AG10803 (cell line): ENCODE results near the gene MB.

Experiments used
- DNase-seq: peaks from one replicate; pipeline ENCODE4 v3.0.0; 2010; ENCODE audit warnings: low read depth
- H3K4me3 ChIP-seq: 2 replicates; pipeline ENCODE4 v1.5.1; 2011; ENCODE audit warnings: mild to moderate bottlenecking, low read length, control low read depth
- TF ChIP-seq, protein P1 (sequence below): conservative IDR thresholded peaks from 2 replicates; pipeline ENCODE4 v1.5.1; 2011; ENCODE audit warnings: mild to moderate bottlenecking, low read length, control low read depth, inconsistent platforms

The MB gene

DNA sequence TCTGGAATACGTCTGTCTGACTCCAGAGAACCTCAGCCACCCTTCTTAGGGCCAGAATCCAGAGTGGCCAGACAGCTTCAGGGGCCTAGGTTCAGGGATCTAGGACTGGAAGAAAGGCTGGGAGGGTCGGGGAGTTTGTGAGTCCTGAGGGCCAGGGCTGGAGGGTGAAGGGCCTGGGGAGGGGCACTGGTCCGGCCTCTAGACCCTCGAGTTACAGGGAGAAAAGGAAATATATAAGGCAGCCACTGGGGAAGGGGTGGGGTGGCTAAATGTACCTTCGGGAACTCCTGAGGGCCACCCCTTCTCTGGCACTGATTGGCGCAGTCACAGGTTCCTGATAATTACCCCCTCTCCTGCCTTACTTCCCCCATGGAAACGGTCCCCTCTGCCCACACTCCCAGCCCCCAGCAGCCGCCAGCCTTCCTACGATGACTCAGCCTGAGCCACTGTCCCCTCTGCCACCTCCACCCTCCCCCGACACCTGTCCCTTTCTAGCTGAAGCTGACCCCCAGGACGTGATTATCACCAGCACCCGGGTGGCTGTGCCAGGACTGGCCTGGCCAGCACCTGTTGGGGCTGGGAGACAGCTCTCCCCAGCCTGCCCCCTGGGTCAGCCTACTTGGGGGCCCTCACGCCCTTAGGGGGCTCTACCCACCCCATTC, 26.4 kb downstream of the MB start:
- DNase-seq, result no peak
- TF ChIP-seq, protein P1, sequence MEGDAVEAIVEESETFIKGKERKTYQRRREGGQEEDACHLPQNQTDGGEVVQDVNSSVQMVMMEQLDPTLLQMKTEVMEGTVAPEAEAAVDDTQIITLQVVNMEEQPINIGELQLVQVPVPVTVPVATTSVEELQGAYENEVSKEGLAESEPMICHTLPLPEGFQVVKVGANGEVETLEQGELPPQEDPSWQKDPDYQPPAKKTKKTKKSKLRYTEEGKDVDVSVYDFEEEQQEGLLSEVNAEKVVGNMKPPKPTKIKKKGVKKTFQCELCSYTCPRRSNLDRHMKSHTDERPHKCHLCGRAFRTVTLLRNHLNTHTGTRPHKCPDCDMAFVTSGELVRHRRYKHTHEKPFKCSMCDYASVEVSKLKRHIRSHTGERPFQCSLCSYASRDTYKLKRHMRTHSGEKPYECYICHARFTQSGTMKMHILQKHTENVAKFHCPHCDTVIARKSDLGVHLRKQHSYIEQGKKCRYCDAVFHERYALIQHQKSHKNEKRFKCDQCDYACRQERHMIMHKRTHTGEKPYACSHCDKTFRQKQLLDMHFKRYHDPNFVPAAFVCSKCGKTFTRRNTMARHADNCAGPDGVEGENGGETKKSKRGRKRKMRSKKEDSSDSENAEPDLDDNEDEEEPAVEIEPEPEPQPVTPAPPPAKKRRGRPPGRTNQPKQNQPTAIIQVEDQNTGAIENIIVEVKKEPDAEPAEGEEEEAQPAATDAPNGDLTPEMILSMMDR, result no peak
- no peak overlapping the region for H3K4me3 ChIP-seq

DNA sequence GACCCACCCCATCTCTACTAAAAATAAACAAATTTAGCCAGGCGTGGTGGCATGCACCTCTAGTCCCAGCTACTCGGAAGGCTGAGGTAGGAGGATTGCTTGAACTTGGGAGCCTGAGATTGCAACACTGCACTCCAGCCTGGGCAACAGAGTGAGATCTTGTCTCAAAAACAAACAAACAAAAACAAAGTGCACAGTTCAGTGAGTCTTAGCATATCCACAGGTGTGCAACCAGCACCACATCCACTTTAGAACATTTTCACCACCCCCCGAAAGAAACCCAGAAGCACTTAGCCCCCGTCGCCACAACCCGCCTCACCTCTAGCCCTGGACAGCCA, 27.4 kb downstream of the MB start:
- H3K4me3 ChIP-seq, result no peak overlapping the region
- no peak for DNase-seq
- TF ChIP-seq, protein P1, result no peak

DNA sequence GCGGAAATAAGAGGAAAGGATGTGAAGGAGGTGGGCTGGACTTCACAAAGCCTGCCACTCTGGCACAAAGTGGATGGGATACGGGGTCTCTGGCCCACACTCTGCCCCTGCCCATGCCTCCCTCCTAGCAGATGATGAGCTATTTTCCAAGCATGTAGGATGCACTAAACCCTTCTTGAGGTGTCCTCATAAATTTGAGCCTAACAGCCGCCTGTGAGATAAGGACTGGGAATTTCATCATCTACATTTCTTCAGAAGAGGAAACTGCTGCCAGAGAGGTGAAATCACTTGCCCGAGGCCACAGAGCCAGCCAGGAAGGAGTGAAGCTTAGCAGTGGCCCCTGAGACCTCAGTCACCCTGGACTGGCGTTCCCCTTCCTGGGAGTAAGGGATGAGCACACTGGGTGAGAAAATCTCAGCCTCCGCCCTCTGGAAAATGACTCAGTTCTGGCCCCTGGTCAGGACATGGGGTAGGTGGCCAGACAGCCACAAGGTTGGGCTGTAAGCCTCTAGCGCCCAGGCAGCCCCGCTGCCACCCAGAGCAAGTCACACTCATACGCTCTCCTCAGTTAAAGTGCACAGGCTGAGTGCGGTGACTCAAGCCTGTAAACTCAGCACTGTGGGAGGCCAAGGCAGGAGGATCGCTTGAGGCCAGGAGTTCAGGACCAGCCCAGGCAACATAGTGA, 27.9 kb downstream of the MB start:
- TF ChIP-seq, protein P1, result peak; percentile 8; the same call in 1 of the 2 replicates
- DNase-seq, result peak; percentile 91
- H3K4me3 ChIP-seq, result no peak overlapping the region

DNA sequence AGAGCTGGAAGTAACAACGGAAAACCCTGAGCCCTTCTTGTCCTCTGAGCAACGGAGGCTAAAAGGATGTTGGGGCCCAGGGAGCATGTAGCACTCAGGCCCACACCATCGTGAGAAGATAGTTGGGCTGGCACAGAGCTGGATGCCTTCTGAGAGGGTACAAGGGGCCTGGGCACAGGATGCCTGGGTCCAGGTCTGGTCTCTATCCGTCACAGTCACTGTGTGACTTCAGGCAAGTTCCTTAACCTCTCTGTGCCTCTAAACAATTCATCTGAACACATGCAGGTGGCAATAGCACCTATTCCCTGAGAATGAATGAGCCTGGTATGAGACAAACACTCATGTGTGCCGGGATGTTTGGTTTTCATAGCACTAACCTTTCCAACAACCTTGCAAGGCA, 29.2 kb downstream of the MB start:
- no peak overlapping the region for H3K4me3 ChIP-seq
- TF ChIP-seq, protein P1, result no peak
- DNase-seq, result no peak

DNA sequence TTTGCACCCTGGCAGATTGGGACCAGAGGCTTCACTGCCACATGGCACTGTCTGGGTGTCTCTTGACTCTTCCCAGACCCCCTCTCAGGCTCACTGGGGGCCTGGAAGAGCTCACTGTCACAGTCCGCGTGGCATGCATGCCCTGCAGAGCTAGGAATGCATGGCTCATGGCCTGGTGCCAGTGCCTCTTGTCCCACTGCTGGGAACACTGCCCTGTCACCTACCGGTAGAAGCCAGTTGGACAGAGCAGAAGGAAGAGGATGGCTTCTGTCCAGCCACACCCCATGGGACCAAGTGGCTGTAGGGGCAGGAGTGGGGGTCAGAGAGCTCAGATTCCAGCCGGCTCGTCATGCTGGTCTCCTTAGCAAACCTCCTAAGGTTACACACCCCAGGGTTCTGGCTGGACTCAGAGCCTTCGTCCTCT, 29.7 kb downstream of the MB start:
- H3K4me3 ChIP-seq, result no peak overlapping the region
- TF ChIP-seq, protein P1, result no peak
- no peak for DNase-seq

DNA sequence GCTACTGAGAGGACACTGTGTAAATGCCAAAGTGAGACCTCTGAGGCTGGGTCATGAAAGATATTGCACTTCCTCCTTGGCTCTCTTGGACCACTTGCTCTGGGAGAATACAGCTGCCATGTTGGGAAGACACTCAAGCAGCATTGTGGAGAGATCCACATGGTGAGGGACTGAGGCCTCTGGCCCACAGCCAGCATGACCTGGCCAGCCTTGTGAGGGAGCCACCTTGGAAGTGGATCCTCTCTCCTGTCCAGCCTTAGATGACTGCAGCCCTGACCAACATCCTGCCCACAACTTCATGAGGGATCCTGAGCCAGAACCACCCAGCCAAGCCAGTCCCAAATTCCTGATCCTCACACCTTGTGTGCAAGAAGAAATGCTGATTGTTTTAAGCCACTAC, 30.4 kb downstream of the MB start:
- TF ChIP-seq, protein P1, result no peak
- no peak overlapping the region for H3K4me3 ChIP-seq
- DNase-seq, result no peak
